ENCODE data around the gene POLR2J.
"Not testable (repeated sequence)": the region's sequence is repeated elsewhere in the genome, so short reads cannot be mapped to it uniquely, and the experiment has no call there.

The POLR2J gene

GRCh38 chr7:102478314-102479208 is at the start of gene POLR2J:
Gene POLR2J (minus strand): TSS chr7:102478922. CDS start chr7:102478860, 62 bp downstream.
- not testable (repeated sequence) for DNase-seq

GRCh38 chr7:102527822-102528793 is 49.4 kb upstream of the POLR2J start:
- DNase-seq = not testable (repeated sequence)

- not testable (repeated sequence) for DNase-seq
Measured at GRCh38 chr7:102527182-102527581, 48.5 kb upstream of the POLR2J start.

- DNase-seq = not testable (repeated sequence)
Measured at GRCh38 chr7:102524803-102525202, 46.1 kb upstream of the POLR2J start.

GRCh38 chr7:102520797-102521196 is 42.1 kb upstream of the POLR2J start:
- DNase-seq = not testable (repeated sequence)

- not testable (repeated sequence) for DNase-seq
Measured at GRCh38 chr7:102517550-102518147, 38.9 kb upstream of the POLR2J start, which contains the start of gene RASA4B. Gene RASA4B (minus strand): TSS chr7:102517777. CDS start chr7:102517710, 67 bp downstream.

- DNase-seq = not testable (repeated sequence)
Measured at GRCh38 chr7:102516951-102517350, 38.2 kb upstream of the POLR2J start.

- DNase-seq = not testable (repeated sequence)
Measured at GRCh38 chr7:102515889-102516288, 37.2 kb upstream of the POLR2J start.

- DNase-seq = not testable (repeated sequence)
Measured at GRCh38 chr7:102514881-102515721, 36.4 kb upstream of the POLR2J start.

GRCh38 chr7:102512642-102513221 is 34.0 kb upstream of the POLR2J start:
- DNase-seq = not testable (repeated sequence)

- DNase-seq = not testable (repeated sequence)
Measured at GRCh38 chr7:102511860-102512522, 33.3 kb upstream of the POLR2J start.

GRCh38 chr7:102510575-102510974 is 31.9 kb upstream of the POLR2J start:
- not testable (repeated sequence) for DNase-seq

- DNase-seq = not testable (repeated sequence)
Measured at GRCh38 chr7:102507410-102508088, 28.8 kb upstream of the POLR2J start.

- not testable (repeated sequence) for DNase-seq
Measured at GRCh38 chr7:102505298-102506185, 26.8 kb upstream of the POLR2J start.

GRCh38 chr7:102503141-102503540 is 24.4 kb upstream of the POLR2J start:
- DNase-seq = not testable (repeated sequence)

- not testable (repeated sequence) for DNase-seq
Measured at GRCh38 chr7:102498321-102498720, 19.6 kb upstream of the POLR2J start.

- DNase-seq = not testable (repeated sequence)
Measured at GRCh38 chr7:102497308-102497707, 18.6 kb upstream of the POLR2J start.

GRCh38 chr7:102496861-102497260 is 18.1 kb upstream of the POLR2J start:
- not testable (repeated sequence) for DNase-seq
